ENCODE data around the gene SEC23IP. TPM values are rescaled to one million over a fixed set of nuclear protein-coding genes. Genes with fewer than 3 reads are reported as not detected.
A peak's percentile ranks its signal among the peaks of the same experiment; 100 is the strongest.

SEC23IP gene
- polyA plus RNA-seq, 3 donors = 11.5 to 43.8 (median 42.0) TPM

DNA sequence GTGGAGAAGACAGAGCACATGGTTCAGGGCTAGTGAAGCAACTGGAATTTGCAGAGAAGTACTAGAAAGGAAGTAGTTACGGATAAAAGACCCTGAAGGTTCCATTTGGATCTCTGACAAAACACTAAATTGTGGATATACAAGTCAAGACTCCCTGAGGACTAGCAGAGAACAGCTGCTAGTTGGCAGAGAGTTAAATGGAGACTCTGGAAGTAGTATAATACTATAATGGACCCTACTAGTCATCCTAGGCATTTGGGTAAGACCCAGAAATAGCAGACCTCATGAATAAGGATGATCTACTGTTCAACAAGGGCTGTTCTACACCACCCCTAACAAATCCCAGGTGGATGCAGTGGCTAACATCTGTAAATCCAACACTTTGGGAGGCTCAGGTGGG, 39.0 kb upstream of the SEC23IP start:
- H3K4me1 ChIP-seq (ENCODE audit: control insufficient read depth in 1 of 2, insufficient read depth in 2 of 2, low read length in 2 of 2) = peaks cover 12 to 21% of the 10 kb centered on the region in 2 donors
- H3K4me3 ChIP-seq (replicated peaks in 1 of 3; ENCODE audit: low read depth in 2 of 3, low read length in 3 of 3) = no peak overlapping the region
- WGBS (ENCODE audit: insufficient coverage) = 100% methylated on average over 1 of the region's 1 CpG
- DNase-seq = no peak
- intact Hi-C loops (cut with micrococcal nuclease) = loop anchor here in 1 of 2 donors (10.0 kb wide), 1 partner anchor 169 kb away; no protein-coding TSS in a partner anchor
- peaks cover 61 to 76% of the 10 kb centered on the region in 2 donors for H3K36me3 ChIP-seq (replicated peaks in 1 of 2; ENCODE audit: control insufficient read depth in 1 of 2, insufficient read depth in 2 of 2, low read length in 2 of 2)
- H3K79me2 ChIP-seq (ENCODE audit: insufficient read depth, low read length) = peaks cover 66% of the 10 kb centered on the region
- peaks cover 69% of the 10 kb centered on the region for H4K20me1 ChIP-seq (ENCODE audit: insufficient read depth, low read length)
- no peaks in the 10 kb centered on the region for H3K9me3 ChIP-seq (replicated peaks in 1 of 2; ENCODE audit: control insufficient read depth in 1 of 2, insufficient read depth in 1 of 2, low read length in 2 of 2)
- H3K27me3 Mint-ChIP-seq (ENCODE audit: low read depth in 3 of 3) = peaks cover 0 to 2% (median 0%) of the 10 kb centered on the region in 3 donors
- H3K27me3 ChIP-seq (ENCODE audit: control insufficient read depth in 2 of 2, insufficient read depth in 2 of 2, low read length in 2 of 2) = no peaks in the 10 kb centered on the region
- peak overlapping the region in 1 of 2 donors; percentile 11 for H3K27ac ChIP-seq (ENCODE audit: low read depth in 1 of 2, low read length in 2 of 2)
- H3K27ac Mint-ChIP-seq = peak overlapping the region in 3 of 7 donors; percentile 50 to 72 (median 70)
- peaks cover 47 to 65% of the 10 kb centered on the region in 2 donors for H3K36me3 Mint-ChIP-seq
- H3K9me3 Mint-ChIP-seq = peaks cover 0 to 5% (median 0%) of the 10 kb centered on the region in 7 donors
- no peak overlapping the region for H3K9ac ChIP-seq (ENCODE audit: insufficient read depth, low read length, poor library complexity, severe bottlenecking)
- no peak overlapping the region for H3K4me3 Mint-ChIP-seq
- H3K4me1 Mint-ChIP-seq = peaks cover 20% of the 10 kb centered on the region
- no peak overlapping the region for H3K4me2 ChIP-seq (replicated peaks; ENCODE audit: extremely low read depth, low read length, poor library complexity, severe bottlenecking)
- H2AFZ ChIP-seq (ENCODE audit: insufficient read depth, low read depth, low read length, poor library complexity, severe bottlenecking) = no peak overlapping the region
- TF ChIP-seq, protein P1, sequence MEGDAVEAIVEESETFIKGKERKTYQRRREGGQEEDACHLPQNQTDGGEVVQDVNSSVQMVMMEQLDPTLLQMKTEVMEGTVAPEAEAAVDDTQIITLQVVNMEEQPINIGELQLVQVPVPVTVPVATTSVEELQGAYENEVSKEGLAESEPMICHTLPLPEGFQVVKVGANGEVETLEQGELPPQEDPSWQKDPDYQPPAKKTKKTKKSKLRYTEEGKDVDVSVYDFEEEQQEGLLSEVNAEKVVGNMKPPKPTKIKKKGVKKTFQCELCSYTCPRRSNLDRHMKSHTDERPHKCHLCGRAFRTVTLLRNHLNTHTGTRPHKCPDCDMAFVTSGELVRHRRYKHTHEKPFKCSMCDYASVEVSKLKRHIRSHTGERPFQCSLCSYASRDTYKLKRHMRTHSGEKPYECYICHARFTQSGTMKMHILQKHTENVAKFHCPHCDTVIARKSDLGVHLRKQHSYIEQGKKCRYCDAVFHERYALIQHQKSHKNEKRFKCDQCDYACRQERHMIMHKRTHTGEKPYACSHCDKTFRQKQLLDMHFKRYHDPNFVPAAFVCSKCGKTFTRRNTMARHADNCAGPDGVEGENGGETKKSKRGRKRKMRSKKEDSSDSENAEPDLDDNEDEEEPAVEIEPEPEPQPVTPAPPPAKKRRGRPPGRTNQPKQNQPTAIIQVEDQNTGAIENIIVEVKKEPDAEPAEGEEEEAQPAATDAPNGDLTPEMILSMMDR (IDR thresholded peaks at IDR 0.05) = no peak

- no peaks in the 10 kb centered on the region for H3K27me3 ChIP-seq (ENCODE audit: control insufficient read depth in 2 of 2, insufficient read depth in 2 of 2, low read length in 2 of 2)
- Mint-ChIP-seq H3K27ac (no peak overlapping the region), H3K36me3 (peaks cover 31 to 47% of the 10 kb centered on the region in 2 donors), H3K9me3 (no peaks in the 10 kb centered on the region), H3K4me3 (no peak overlapping the region), H3K4me1 (peaks cover 21% of the 10 kb centered on the region), H3K27me3 (ENCODE audit: low read depth in 3 of 3) (no peaks in the 10 kb centered on the region)
- peaks cover 85% of the 10 kb centered on the region for H3K79me2 ChIP-seq (ENCODE audit: insufficient read depth, low read length)
- TF ChIP-seq, protein P1 (IDR thresholded peaks at IDR 0.05) = no peak
- peaks cover 42 to 54% of the 10 kb centered on the region in 2 donors for H3K36me3 ChIP-seq (replicated peaks in 1 of 2; ENCODE audit: control insufficient read depth in 1 of 2, insufficient read depth in 2 of 2, low read length in 2 of 2)
- intact Hi-C loops (cut with micrococcal nuclease) = loop anchor here (5.0 to 10.0 kb wide), 2 partner anchors 171 to 173 kb away; no protein-coding TSS in a partner anchor
- no peak overlapping the region for H3K9ac ChIP-seq (ENCODE audit: insufficient read depth, low read length, poor library complexity, severe bottlenecking)
- H4K20me1 ChIP-seq (ENCODE audit: insufficient read depth, low read length) = peaks cover 92% of the 10 kb centered on the region
- H3K4me3 ChIP-seq (replicated peaks in 1 of 3; ENCODE audit: low read depth in 2 of 3, low read length in 3 of 3) = no peak overlapping the region
- no peaks in the 10 kb centered on the region for H3K4me1 ChIP-seq (ENCODE audit: control insufficient read depth in 1 of 2, insufficient read depth in 2 of 2, low read length in 2 of 2)
- no peaks in the 10 kb centered on the region for H3K9me3 ChIP-seq (replicated peaks in 1 of 2; ENCODE audit: control insufficient read depth in 1 of 2, insufficient read depth in 1 of 2, low read length in 2 of 2)
- H3K4me2 ChIP-seq (replicated peaks; ENCODE audit: extremely low read depth, low read length, poor library complexity, severe bottlenecking) = no peak overlapping the region
- no peak for DNase-seq
- no CpG with 5 or more reads among the region's 1 CpG for WGBS (ENCODE audit: insufficient coverage)
- H2AFZ ChIP-seq (ENCODE audit: insufficient read depth, low read depth, low read length, poor library complexity, severe bottlenecking) = no peak overlapping the region
- H3K27ac ChIP-seq (ENCODE audit: low read depth in 1 of 2, low read length in 2 of 2) = peak overlapping the region in 1 of 2 donors; percentile 35
Measured at GRCh38 chr10:119858063-119858462, 34.5 kb upstream of the SEC23IP start.
